Spleen (tissue), 11 donors: ENCODE results near the gene ZNF831. TPM values are rescaled to one million over a fixed set of nuclear protein-coding genes. Genes with fewer than 3 reads are reported as not detected.

Source experiments
- DNase-seq: peaks from one replicate; pipeline ENCODE4 v3.0.0-alpha.2; 2020
- H3K27ac ChIP-seq, 8 donors: fragments of 200-600 bp; sonication (generic) in 7 of 8; 1 replicate in 4 of 8; 2 replicates in 4 of 8; pipeline versions ENCODE4 v1.5.0 to v1.8.0; 2016 to 2021; ENCODE audit warnings: inconsistent platforms in 4 of 8, mild to moderate bottlenecking in 4 of 8, moderate library complexity in 1 of 8
- H3K27me3 ChIP-seq, 7 donors: fragments of 200-600 bp; sonication (generic) in 6 of 7; replicated peaks in 1 of 7; 1 replicate in 4 of 7; 2 replicates in 3 of 7; pipeline versions ENCODE4 v1.5.0 to v1.8.0; 2016 to 2021; ENCODE audit warnings: inconsistent platforms in 3 of 7, mild to moderate bottlenecking in 1 of 7
- H3K36me3 ChIP-seq, 6 donors: fragments of 200-600 bp; sonication (generic) in 5 of 6; 1 replicate in 4 of 6; 2 replicates in 2 of 6; pipeline versions ENCODE4 v1.5.0 to v1.8.0; 2016 to 2021; ENCODE audit warnings: inconsistent platforms in 2 of 6
- H3K4me1 ChIP-seq, 6 donors: fragments of 200-600 bp; sonication (generic) in 5 of 6; 1 replicate in 3 of 6; 2 replicates in 3 of 6; pipeline versions ENCODE4 v1.5.0 to v1.8.0; 2016 to 2021; ENCODE audit warnings: inconsistent platforms in 3 of 6
- H3K4me3 ChIP-seq, 8 donors: fragments of 200-600 bp; sonication (generic) in 7 of 8; 1 replicate in 4 of 8; 2 replicates in 4 of 8; pipeline versions ENCODE4 v1.5.0 to v1.8.0; 2016 to 2021; ENCODE audit warnings: inconsistent platforms in 4 of 8, mild to moderate bottlenecking in 4 of 8, moderate library complexity in 2 of 8
- H3K9me3 ChIP-seq, 8 donors: fragments of 200-600 bp; sonication (generic) in 7 of 8; 1 replicate in 4 of 8; 2 replicates in 4 of 8; pipeline versions ENCODE4 v1.5.0 to v1.8.0; 2016 to 2021; ENCODE audit warnings: inconsistent platforms in 4 of 8
- CTCF ChIP-seq, 11 experiments: fragments of 200-600 bp in 7 of 11; fragments of 450-650 bp in 4 of 11; sonication (generic) in 4 of 11; IDR thresholded peaks in 8 of 11; conservative IDR thresholded peaks in 3 of 11; 1 replicate in 7 of 11; 2 replicates in 4 of 11; pipeline versions ENCODE4 v1.4.0 to v1.8.0; 2016 to 2021; ENCODE audit warnings: antibody characterized with exemption in 11 of 11, inconsistent platforms in 4 of 11, mild to moderate bottlenecking in 1 of 11
- POLR2A ChIP-seq, 3 donors: fragments of 450-650 bp; IDR thresholded peaks; one replicate each; pipeline ENCODE4 v1.5.1; 2017; ENCODE audit warnings: antibody characterized with exemption in 3 of 3, mild to moderate bottlenecking in 1 of 3
- POLR2AphosphoS5 ChIP-seq, 3 donors: sonication (generic); formaldehyde crosslinking; IDR thresholded peaks; one replicate each; pipeline ENCODE4 v1.5.1; 2017; ENCODE audit warnings: antibody characterized with exemption in 3 of 3
- WGBS, 5 donors: extraction: QIAGEN DNeasy Blood & Tissue Kit in 3 of 5; methylation state at CpG; one replicate each; pipeline versions ENCODE4 v1.1.5 to v1.1.7; 2013 to 2018; 5-methylcytosine and 5-hydroxymethylcytosine counted together
- intact Hi-C: fragments of 100-400 bp; cut with DNase I; formaldehyde crosslinking; loops from one replicate; pipeline ENCODE4 v1.15.0; 2023; ENCODE audit warnings: low total_unique reads
- polyA plus RNA-seq, 3 donors: library from polyadenylated mRNA; stranded (reverse); fragments of 200-250 nt; gene quantifications; one replicate each; pipeline ENCODE4 v1.2.1, GENCODE V29; 2013
- total RNA-seq, 7 donors: library from RNA; depleted of rRNA in 3 of 7; stranded (reverse); fragments of >200 nt in 3 of 7; fragmentation: NEBNext Ultra II Directional in 4 of 7; extraction: Animal tissue kit (Norgen Biotek cat#: 25700) in 4 of 7; gene quantifications; one replicate each; pipeline versions ENCODE4 v1.1.0 to v1.2.1, GENCODE V29; 2016 to 2021
- donor health status: healthy with polysubstance abuse.
- donor health status: DM: no; HTN: no; CAD: no; lungs with moderate emphysema.
- donor health status: DM: no; HTN: no; CAD: no.
- donor health status: Bipolar disorder and iron deficiency.
- donor health status: healthy.
- donor health status: DM: no; HTN: no; CAD: no.
- donor health status: DM: yes; HTN: yes; CAD: no.

ZNF831 gene
- total and polyA plus RNA-seq, 10 donors = 1.2 to 29.2 (median 10.3) TPM

- 83 to 91% (median 89%) methylated on average over 5 of the region's 5 CpGs for WGBS, 5 donors
- Histone ChIP-seq H3K4me1 (peaks cover 7 to 65% (median 44%) of the 10 kb centered on the region in 6 donors), H3K27me3 (peaks cover 0 to 5% (median 0%) of the 10 kb centered on the region in 7 donors), H3K27ac (peak overlapping the region in 5 of 8 donors; percentile 68 to 84 (median 77)), H3K36me3 (no peaks in the 10 kb centered on the region), H3K4me3 (peak overlapping the region in 1 of 8 donors; percentile 59), H3K9me3 (no peaks in the 10 kb centered on the region)
- DNase-seq = peak; percentile 32
- intact Hi-C loops = no loop called here
- TF ChIP-seq CTCF (IDR thresholded peaks at IDR 0.05 in 8 of 11, conservative IDR thresholded peaks at IDR 0.05 in 3 of 11) = no peak
- TF ChIP-seq POLR2AphosphoS5 (IDR thresholded peaks at IDR 0.05) = no peak
- TF ChIP-seq POLR2A (IDR thresholded peaks at IDR 0.05) = no peak
Observed at GRCh38 chr20:59145247-59145923, 18.2 kb upstream of the ZNF831 start.

- intact Hi-C loops = no loop called here
- no peak for TF ChIP-seq POLR2A (IDR thresholded peaks at IDR 0.05)
- peak; percentile 52 to 65 (median 54) for TF ChIP-seq POLR2AphosphoS5 (IDR thresholded peaks at IDR 0.05)
- TF ChIP-seq CTCF (IDR thresholded peaks at IDR 0.05 in 8 of 11, conservative IDR thresholded peaks at IDR 0.05 in 3 of 11) = no peak
- Histone ChIP-seq H3K36me3 (no peaks in the 10 kb centered on the region), H3K27me3 (peaks cover 0 to 5% (median 0%) of the 10 kb centered on the region in 7 donors), H3K9me3 (no peaks in the 10 kb centered on the region), H3K27ac (peak overlapping the region in 7 of 8 donors; percentile 54 to 84 (median 69)), H3K4me3 (peak overlapping the region; percentile 3 to 59 (median 13)), H3K4me1 (peaks cover 7 to 67% (median 47%) of the 10 kb centered on the region in 6 donors)
- WGBS, 5 donors = 58 to 68% (median 60%) methylated on average over 23 of the region's 23 CpGs
- DNase-seq = peak; percentile 85
Observed at GRCh38 chr20:59145924-59146779, 17.5 kb upstream of the ZNF831 start.

- H3K27ac ChIP-seq = peak overlapping the region in 7 of 8 donors; percentile 54 to 84 (median 69)
- intact Hi-C loops = no loop called here
- H3K9me3 ChIP-seq = no peaks in the 10 kb centered on the region
- H3K36me3 ChIP-seq = no peaks in the 10 kb centered on the region
- 54 to 76% (median 67%) methylated on average over 8 of the region's 8 CpGs for WGBS, 5 donors
- TF ChIP-seq POLR2AphosphoS5 (IDR thresholded peaks at IDR 0.05) = no peak
- TF ChIP-seq CTCF (IDR thresholded peaks at IDR 0.05 in 8 of 11, conservative IDR thresholded peaks at IDR 0.05 in 3 of 11) = no peak
- TF ChIP-seq POLR2A (IDR thresholded peaks at IDR 0.05) = no peak
- H3K27me3 ChIP-seq = peaks cover 0 to 5% (median 0%) of the 10 kb centered on the region in 7 donors
- DNase-seq = peak; percentile 55
- peaks cover 7 to 75% (median 49%) of the 10 kb centered on the region in 6 donors for H3K4me1 ChIP-seq
- H3K4me3 ChIP-seq = peak overlapping the region in 6 of 8 donors; percentile 4 to 59 (median 20)
Observed at GRCh38 chr20:59146780-59147565, 16.6 kb upstream of the ZNF831 start.
